ENCODE data around the gene FUOM.
"Not testable (repeated sequence)": the region's sequence is repeated elsewhere in the genome, so short reads cannot be mapped to it uniquely, and the experiment has no call there.

Gene FUOM

GRCh38 chr10:133388236-133388972 is 30.6 kb upstream of the FUOM start:
- DNase-seq, result peak; percentile 1

GRCh38 chr10:133386951-133387350 is 29.1 kb upstream of the FUOM start:
- DNase-seq, result not testable (repeated sequence)

DNA sequence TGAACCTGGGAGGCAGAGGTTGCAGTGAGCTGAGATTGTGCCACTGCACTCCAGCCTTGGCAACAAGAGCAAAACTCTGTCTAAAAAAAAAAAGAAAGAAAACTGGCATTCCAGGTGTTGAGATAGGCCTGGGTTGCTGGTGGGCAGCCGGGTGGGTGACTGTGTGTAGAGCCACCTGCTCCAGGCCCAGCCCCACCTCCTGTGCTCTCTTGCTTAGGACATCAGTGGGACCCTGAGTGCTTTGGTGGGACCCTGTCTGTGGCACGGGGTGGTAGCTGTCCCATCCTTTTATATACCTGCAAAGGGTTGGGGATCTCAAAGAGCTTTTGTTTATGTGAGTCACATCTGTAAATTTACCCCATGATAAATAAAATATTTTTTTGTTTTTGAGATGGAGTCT is 27.4 kb upstream of the FUOM start:
- no peak for DNase-seq

- DNase-seq, result no peak
These were observed 26.3 kb upstream of the FUOM start for GRCh38 chr10:133384071-133384470.

GRCh38 chr10:133383551-133383950 is 25.7 kb upstream of the FUOM start:
- no peak for DNase-seq

DNA sequence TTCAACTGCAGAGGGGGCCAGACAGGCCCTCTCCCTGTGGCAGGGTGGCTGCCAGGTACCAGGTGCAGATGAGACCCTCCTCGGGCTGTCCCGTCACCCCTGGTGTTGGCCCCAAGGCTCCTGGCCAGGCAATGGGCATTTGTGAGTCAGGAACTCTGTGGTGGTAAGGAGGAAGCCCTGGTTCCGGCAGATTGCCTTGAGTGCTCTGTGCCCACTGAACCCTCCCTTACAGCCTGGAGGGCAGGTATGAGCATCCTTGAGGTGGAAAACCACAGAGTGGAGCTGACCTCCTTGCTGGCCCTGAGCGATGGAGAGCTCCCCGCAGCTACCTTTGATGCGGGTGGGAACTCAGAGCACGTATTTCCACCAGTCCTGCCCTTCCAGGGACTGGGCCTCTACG is 23.2 kb upstream of the FUOM start:
- no peak for DNase-seq

- DNase-seq, result no peak
These were observed 22.2 kb upstream of the FUOM start for GRCh38 chr10:133379801-133380666.

DNA sequence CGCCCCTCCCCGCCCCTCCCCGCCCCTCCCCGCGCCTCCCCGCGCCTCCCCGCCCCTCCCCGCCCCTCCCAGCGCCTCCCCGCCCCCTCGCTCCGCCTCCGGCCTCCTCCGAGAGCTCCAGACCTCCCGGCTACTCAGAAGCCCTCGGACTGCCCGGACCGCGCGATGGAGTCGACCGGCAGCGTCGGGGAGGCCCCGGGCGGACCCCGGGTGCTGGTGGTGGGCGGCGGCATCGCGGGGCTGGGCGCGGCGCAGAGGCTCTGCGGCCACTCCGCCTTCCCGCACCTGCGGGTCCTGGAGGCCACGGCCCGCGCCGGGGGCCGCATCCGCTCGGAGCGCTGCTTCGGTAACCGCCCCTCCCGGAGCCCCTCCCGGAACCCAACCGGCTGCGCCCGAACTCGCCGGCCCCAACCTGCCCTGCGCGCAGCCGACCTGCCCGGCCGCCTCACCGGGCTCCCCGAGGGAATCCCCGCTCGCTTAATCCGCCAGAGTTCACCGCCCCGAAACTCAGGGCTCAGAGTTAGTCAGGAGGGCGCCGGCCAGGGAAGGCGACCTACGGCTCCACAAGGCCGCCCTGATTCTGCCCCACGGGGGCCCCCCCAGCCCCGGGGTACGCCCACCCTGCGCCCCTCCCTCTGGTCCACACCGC is 21.5 kb upstream of the FUOM start, which contains the start of gene PAOX:
PAOX (plus strand) TSS at position 111 of the 649 bp plus-strand sequence; CDS start at position 166, 55 bp downstream.
- DNase-seq, result peak; percentile 87

DNA sequence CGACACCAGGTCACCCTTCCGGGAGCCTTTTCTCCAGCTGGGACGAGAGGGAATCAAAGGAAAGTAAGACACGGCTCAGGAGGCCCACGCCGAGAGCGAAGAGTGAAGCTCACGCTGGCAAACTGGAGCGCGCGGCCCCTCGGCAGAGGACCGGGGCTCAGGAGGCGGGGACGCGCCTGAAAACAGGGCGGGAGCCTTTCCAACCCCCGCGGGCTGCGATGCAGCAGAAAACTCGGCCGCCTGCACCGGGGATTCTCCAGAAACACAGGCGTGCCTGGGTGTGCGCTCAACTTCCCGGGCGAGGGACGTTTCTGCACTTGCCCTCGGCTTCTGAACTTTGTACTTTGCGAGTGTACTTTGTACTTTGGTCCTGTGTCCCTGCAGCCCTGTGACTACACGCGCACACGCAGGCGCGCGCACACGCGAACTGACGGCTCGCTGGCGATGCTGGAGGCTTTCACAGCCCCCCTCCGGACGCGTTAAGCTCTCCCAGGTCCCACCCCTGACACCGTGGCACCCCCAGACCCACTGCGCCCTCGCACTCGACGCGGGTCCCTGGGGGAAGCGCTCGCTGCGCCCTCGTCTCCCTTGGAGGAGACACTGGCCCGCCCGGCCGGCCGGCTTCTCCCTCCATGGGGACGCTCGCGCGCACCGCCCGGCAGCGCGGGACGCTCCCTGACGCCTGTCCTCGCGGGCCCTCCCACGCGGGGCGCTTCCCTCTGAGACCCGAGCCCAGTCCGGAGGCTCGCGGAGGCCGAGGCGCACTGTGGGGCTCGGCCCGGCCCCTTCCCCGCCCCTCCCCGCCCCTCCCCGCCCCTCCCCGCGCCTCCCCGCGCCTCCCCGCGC is 20.7 kb upstream of the FUOM start:
- DNase-seq, result peak; percentile 88

DNA sequence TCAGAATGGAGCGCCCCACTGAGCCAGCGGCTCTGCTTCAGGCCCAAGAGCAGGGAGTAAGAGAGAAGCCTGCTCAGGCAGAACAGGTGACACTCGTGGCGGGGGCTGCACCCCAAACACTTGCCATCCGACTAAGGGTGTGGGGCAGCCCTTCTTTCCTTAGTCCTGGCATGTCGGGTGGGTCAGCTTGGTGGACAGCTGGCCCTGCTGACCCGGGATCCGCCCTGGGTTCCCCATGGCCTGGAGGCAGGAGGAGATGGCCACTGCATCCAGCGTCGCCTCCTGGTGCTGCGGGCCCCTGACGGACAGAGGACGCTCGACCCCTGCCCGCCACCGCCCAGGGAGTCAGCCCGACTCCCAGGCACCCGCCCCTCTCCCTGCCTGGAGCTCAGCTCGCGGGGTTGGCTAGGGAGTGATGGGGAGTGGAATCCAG is 20.0 kb upstream of the FUOM start:
- DNase-seq, result no peak

GRCh38 chr10:133377025-133377817 is 19.4 kb upstream of the FUOM start:
- no peak for DNase-seq

DNA sequence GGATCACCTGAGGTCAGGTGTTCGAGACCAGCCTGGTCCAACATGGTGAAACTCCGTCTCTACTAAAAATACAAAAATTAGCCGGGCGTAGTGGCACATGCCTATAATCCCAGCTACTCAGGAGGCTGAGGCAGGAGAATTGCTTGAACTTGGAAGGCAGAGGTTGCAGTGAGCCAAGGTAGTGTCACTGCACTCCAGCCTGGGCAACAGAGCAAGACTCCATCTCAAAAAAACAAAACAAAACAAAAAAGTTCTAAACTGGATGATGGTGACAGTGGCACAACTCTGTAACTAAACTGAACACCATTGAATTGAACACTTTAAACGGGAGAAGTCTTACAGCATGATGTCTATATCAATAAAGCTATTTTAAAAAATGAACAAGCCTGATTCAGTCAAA is 18.4 kb upstream of the FUOM start:
- DNase-seq, result not testable (repeated sequence)

DNA sequence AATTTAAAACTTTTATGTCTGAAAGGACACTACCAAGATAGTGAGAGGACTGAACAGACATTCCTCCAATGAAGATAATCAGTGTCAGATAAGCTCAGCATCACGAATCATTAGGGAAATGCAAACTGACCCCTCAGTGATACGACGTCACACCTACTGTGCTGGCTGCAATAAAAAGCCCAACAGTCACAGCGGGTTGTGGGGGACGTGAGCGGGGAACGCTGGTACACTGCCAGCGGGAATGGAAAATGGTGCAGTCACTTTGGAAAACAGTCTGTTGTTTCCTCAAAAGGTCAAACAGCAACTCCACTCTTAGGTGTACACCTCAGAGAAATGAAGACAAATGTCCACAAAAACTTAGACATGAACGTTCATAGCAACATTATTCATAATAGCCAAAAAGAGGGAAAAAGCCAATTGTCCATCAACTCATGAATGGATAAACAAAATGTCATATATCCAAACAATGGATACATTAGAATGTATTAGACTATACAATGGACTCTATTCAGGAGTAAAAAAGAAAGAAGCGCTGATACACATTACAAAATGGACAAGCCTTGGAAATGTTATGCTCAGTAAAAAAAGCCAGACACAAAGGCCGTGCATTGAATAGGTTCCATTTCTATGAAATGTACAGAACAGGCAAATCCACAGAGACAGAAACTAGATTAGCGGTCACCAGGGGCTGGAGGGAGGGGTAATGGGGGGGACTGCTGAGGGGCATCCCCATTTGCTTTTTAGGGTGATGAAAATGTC is 17.7 kb upstream of the FUOM start:
- no peak for DNase-seq

- DNase-seq, result peak; percentile 99
These were observed 15.6 kb upstream of the FUOM start, which contains the start of gene ECHS1 for GRCh38 chr10:133373174-133374090. Gene ECHS1 (minus strand): TSS chr10:133373354. CDS start chr10:133373333, 21 bp downstream.

DNA sequence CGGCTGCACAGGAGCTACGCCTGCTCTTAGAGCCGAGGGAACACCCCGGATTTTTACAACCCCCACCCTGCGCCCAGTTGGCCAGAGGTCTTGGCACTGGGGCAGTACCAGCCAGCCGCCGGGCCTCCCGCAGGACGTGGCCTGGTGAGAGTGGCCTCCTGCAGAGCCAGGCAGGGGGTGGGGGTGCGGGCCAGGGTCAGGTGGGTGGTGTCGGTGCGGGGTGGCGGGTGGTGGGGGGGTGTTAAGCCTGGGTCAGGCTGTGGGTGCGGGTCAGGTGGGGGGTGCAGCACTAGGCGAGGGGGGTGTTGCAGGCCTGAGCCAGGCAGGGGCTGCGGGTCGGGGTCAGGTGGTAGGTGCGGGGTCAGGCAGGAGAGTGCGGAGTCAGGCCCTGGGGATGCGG is 14.7 kb upstream of the FUOM start:
- no peak for DNase-seq

DNA sequence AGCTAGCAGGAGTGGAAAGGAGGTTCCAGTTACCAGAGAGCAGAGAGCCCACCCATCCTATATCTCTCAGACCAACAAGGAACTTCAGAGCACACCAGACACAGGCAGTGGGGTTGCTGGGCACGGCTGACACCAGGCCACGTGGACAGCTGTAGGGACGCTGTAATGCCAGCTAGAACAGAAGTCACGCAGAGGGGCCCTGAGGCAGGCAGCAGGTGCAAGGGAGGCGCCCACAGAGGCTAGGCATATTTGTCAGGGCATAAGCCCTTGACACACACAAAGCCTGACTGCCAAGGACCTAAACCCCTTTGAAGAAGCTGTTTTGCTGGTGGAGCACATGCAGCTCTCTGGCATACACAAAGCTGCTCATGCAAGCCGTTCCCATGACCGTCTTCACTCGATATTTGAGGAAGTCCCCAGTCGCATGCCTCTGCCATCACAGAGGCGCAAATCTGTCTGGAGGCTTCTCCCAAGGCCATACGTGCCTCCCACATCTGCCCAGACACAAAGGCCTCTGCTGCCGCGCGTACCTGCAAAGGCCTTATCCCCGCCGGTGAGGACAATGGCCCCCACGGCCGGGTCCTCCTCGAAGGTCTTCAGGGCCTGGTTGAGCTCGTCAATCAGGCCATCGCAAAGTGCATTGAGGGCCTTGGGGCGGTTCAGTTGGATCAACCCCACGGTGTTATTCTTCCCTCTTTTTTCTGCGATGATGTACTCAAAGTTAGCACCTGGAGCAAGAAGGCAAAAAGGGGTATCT is 12.4 kb upstream of the FUOM start:
- no peak for DNase-seq

DNA sequence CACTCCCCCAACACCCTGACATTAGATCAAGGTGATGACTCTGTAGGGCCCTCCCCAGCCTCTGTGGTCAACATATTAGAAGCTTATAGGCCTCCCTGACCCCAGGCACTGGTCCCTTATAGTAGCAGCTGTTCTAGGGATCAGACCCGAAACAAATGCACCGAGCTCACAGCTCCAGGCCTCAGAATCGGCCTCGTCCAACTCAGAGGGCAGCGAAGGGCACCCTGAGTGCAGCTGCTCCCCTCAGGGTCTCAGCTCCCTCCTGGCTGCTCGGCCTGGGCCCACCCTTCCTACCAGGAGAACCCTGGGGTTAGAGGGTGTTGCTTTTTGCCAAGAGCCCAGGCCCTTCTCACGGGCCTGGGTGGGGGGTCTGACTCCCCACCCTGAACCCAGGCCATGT is 10.3 kb upstream of the FUOM start:
- no peak for DNase-seq

- DNase-seq, result not testable (repeated sequence)
These were observed 9.6 kb upstream of the FUOM start for GRCh38 chr10:133367461-133367860.

GRCh38 chr10:133366751-133367150 is 8.9 kb upstream of the FUOM start:
- no peak for DNase-seq
